ENCODE measurements around the gene CTNND1. TPM values are rescaled to one million over a fixed set of nuclear protein-coding genes. Genes with fewer than 3 reads are reported as not detected.
A peak's percentile ranks its signal among the peaks of the same experiment; 100 is the strongest.

CTNND1 gene
- total and polyA plus RNA-seq, 2 of the 8 experiments (the other 6 are each of a cell fraction or from before 2014, with no cell fraction given) = 91.9 to 164 TPM

DNA sequence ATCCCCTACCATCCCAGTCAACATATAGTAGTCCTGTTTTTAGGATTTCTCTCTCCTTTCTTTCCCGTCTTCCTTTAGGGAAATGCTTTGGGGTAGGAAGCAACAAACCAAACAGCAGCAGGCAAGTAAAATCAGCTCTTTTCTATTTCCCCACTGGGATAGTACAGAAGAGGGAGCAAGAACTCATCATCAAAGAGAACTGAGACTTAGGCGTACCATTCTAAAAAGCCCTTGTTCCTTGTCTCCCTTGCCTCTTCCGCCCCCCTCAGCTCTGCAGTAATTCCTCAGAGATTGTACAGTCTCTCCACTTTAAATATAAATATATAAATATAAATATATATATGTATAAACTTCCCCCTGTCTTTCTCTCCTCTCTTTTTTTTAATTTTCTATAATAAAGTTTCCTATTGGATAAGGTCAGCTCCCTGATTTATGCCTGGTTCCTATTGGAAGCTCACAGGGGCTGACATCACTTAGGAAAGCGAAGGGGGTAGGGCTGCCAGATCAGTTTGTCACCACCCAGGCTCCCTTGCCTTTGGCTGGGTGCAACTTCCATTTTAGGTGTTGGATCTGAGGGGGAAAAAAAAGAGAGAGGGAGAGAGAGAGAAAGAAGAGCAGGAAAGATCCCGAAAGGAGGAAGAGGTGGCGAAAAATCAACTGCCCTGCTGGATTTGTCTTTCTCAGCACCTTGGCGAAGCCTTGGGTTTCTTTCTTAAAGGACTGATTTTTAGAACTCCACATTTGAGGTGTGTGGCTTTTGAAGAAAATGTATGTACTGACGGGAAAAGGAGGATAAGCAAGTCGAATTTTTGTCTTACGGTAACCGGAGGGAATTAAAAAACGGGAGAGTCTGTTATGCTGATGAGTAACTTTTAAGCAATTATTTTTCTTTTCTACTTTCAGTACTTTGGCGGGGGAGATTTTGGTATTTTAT lies at the start of gene CTNND1 (continued):
- TF ChIP-seq TAF7 (optimal IDR thresholded peaks at IDR 0.05; ENCODE audit: borderline replicate concordance, low read depth, low read length) = peak; percentile 85
- peak; percentile 95 for TF ChIP-seq TBP (IDR thresholded peaks at IDR 0.05; ENCODE audit: low read depth, low read length)
- TF ChIP-seq SP1 (IDR thresholded peaks at IDR 0.05; ENCODE audit: low read depth, low read length) = peak; percentile 94
- no peak for TF ChIP-seq ZNF274 (IDR thresholded peaks at IDR 0.05; ENCODE audit: borderline replicate concordance, extremely low read depth, low read length)
- 0 out of 2 replicates have a peak, but pooled peaks have one; percentile 37 for TF ChIP-seq GTF2F1 (IDR thresholded peaks at IDR 0.05; ENCODE audit: borderline replicate concordance, low read depth, low read length)
- TF ChIP-seq, protein P1, sequence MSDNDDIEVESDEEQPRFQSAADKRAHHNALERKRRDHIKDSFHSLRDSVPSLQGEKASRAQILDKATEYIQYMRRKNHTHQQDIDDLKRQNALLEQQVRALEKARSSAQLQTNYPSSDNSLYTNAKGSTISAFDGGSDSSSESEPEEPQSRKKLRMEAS (IDR thresholded peaks at IDR 0.05) = no peak
- peak; percentile 81 for TF ChIP-seq POLR2AphosphoS5 (IDR thresholded peaks at IDR 0.05; ENCODE audit: low read depth, low read length)
- TF ChIP-seq KDM4A (IDR thresholded peaks at IDR 0.05; ENCODE audit: low read depth, low read length, severe bottlenecking) = no peak
- no peak for TF ChIP-seq GABPA (IDR thresholded peaks at IDR 0.05; ENCODE audit: borderline replicate concordance, insufficient read depth, low read length)
- TF ChIP-seq, protein P2, sequence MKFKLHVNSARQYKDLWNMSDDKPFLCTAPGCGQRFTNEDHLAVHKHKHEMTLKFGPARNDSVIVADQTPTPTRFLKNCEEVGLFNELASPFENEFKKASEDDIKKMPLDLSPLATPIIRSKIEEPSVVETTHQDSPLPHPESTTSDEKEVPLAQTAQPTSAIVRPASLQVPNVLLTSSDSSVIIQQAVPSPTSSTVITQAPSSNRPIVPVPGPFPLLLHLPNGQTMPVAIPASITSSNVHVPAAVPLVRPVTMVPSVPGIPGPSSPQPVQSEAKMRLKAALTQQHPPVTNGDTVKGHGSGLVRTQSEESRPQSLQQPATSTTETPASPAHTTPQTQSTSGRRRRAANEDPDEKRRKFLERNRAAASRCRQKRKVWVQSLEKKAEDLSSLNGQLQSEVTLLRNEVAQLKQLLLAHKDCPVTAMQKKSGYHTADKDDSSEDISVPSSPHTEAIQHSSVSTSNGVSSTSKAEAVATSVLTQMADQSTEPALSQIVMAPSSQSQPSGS (IDR thresholded peaks at IDR 0.05; ENCODE audit: low read length) = peak; percentile 78; the same call in 1 of the 2 replicates
